ENCODE results near the gene ANO6.

GRCh38 chr12:45282411-45282810 lies 66.5 kb downstream of the ANO6 start:
- no peak for TF ChIP-seq MAX (IDR thresholded peaks at IDR 0.05; ENCODE audit: low read depth, low read length)
- TF ChIP-seq, protein P1, sequence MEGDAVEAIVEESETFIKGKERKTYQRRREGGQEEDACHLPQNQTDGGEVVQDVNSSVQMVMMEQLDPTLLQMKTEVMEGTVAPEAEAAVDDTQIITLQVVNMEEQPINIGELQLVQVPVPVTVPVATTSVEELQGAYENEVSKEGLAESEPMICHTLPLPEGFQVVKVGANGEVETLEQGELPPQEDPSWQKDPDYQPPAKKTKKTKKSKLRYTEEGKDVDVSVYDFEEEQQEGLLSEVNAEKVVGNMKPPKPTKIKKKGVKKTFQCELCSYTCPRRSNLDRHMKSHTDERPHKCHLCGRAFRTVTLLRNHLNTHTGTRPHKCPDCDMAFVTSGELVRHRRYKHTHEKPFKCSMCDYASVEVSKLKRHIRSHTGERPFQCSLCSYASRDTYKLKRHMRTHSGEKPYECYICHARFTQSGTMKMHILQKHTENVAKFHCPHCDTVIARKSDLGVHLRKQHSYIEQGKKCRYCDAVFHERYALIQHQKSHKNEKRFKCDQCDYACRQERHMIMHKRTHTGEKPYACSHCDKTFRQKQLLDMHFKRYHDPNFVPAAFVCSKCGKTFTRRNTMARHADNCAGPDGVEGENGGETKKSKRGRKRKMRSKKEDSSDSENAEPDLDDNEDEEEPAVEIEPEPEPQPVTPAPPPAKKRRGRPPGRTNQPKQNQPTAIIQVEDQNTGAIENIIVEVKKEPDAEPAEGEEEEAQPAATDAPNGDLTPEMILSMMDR (IDR thresholded peaks at IDR 0.05; ENCODE audit: low read depth, low read length), result no peak
- TF ChIP-seq POLR2A (IDR thresholded peaks at IDR 0.05; ENCODE audit: extremely low read depth, insufficient read length), result no peak

Data from NB4 (cell line).